ENCODE measurements around the gene DKC1.
"Not testable (repeated sequence)": the region's sequence is repeated elsewhere in the genome, so short reads cannot be mapped to it uniquely, and the experiment has no call there.

GRCh38 chrX:154817048-154817618 lies 54.5 kb downstream of the DKC1 start:
- not testable (repeated sequence) for TF ChIP-seq CTCF (tag by site-specific recombination; IDR thresholded peaks at IDR 0.05); YY1 (tag by site-specific recombination; IDR thresholded peaks at IDR 0.05); ZNF24 (tag by site-specific recombination; IDR thresholded peaks at IDR 0.05); ZNF354C (tag by site-specific recombination; IDR thresholded peaks at IDR 0.05; ENCODE audit: borderline replicate concordance, low read depth); ZNF549 (tag by site-specific recombination; IDR thresholded peaks at IDR 0.05); ZNF660 (tag by site-specific recombination; IDR thresholded peaks at IDR 0.05); ZNF776 (tag by site-specific recombination; IDR thresholded peaks at IDR 0.05; ENCODE audit: borderline replicate concordance); ZNF174 (tag by site-specific recombination; IDR thresholded peaks at IDR 0.05); ZBTB8A (tag by site-specific recombination; IDR thresholded peaks at IDR 0.05); REST (tag by site-specific recombination; IDR thresholded peaks at IDR 0.05); ZNF830 (tag by site-specific recombination; IDR thresholded peaks at IDR 0.05; ENCODE audit: low read depth)
